GM11168 (cell line): ENCODE results near the gene PTPRG.
"Not testable (repeated sequence)": the region's sequence is repeated elsewhere in the genome, so short reads cannot be mapped to it uniquely, and the experiment has no call there.

Experiments used
- in situ Hi-C: fragments of 300-500 bp; cut with MboI; formaldehyde crosslinking; loops from one replicate; pipeline ENCODE4 v1.12.0; 2022; ENCODE audit warnings: low sequenced_read_pairs; ENCODE audit not compliant: unreplicated experiment

The PTPRG gene

DNA sequence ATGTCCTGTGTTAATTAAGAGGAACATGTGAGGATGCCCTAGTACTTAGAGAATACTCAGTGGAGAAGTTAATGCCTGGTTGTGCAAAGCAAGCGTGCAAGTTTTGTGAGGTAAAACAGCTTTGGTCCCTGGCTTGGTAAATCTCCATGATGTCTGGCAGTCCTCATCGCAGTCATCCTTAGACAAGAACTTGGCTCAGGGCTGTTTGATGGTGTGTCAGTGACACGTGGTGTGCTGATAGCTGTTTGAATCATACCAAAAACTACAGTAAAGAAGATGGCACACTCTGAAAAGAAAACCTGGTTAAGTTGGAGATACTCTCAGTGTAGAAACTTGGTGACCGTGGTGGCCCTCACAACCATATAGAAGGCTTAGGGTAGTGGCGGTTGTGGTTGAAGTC, 450.3 kb downstream of the PTPRG start:
- in situ Hi-C loops: no loop called here

DNA sequence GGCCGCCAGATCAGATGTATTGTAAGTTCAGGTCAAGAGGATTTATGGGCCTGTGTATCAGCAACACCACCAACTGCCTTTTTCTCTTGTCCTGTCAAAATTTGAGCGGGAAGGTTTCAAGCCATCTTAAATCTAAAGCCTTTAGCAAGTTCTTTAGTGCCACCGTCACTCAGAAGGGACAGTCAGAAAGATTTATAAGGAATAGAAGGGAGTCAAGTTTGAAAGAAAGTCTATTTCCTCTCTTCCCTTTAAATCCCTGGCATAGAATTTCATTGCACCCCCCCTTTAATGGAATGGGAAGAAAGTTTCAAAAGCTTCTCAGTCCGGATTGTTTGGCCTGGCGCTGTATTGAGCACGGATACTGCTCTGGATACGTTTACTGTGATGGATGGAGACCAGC, 452.6 kb downstream of the PTPRG start:
- in situ Hi-C loops: no loop called here

GRCh38 chr3:62015111-62015510, 453.7 kb downstream of the PTPRG start:
- in situ Hi-C loops: no loop called here

GRCh38 chr3:62019906-62020305, 458.5 kb downstream of the PTPRG start:
- in situ Hi-C loops: no loop called here

- in situ Hi-C loops: no loop called here
These were observed 459.3 kb downstream of the PTPRG start for GRCh38 chr3:62020706-62021105.

DNA sequence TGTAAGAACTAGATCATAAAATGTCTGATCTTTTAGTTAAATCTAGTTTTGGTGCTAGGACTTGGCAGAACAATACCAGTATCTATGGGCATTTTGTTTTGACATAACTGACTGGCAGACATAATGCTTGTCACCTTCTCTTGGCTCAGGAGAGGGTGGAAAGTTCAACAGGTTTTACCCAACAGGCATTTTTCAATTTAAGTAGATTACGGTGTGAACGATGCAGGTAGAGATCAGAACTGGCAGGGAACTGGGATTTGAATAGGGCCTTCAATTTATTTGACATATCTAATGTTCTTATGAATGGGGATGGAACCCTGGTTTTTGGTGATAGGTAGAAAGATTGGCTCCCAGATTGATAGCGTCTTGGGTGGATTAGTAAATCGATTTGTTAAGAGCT, 460.9 kb downstream of the PTPRG start:
- in situ Hi-C loops: no loop called here

DNA sequence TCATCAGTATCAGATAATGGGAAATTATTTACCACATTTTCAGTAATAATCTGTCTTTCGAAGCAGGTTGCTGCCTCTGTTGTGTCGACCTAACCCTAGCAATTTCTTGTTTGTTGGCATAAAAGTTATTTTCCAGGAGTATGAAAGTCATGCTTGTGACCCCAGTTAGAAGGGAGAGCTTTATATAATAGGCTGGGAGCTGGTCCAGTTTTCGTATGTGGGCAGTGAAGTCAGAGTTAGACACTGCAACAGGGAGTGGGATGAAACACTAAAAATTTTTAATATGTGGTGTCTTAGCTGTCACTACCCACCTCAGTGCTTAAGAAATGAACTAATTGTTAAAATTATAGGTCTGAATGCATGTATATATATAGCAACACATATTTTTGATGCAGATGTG, 463.5 kb downstream of the PTPRG start:
- in situ Hi-C loops: no loop called here

DNA sequence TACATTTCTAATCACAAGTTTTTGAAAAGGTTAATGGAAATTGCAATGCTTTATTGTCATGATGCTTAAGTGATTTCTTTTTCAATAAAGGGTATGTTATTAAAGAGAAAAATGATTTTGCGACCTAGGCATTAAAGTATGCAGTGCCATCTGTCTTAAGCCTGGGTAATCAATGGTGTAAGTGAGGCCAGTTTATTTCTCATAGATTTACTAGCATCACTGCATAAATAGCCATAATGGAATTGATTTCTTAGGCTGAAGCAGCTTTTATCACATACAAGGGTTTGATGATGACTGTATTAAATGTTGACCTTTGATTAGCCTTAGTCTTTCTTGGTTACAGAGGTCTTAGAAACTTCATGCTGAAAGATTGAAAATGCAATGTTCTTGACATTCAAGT, 464.5 kb downstream of the PTPRG start:
- in situ Hi-C loops: no loop called here

- in situ Hi-C loops: no loop called here
These were observed 465.9 kb downstream of the PTPRG start for GRCh38 chr3:62027241-62027640.

- in situ Hi-C loops: no loop called here
These were observed 466.4 kb downstream of the PTPRG start for GRCh38 chr3:62027796-62028195.

DNA sequence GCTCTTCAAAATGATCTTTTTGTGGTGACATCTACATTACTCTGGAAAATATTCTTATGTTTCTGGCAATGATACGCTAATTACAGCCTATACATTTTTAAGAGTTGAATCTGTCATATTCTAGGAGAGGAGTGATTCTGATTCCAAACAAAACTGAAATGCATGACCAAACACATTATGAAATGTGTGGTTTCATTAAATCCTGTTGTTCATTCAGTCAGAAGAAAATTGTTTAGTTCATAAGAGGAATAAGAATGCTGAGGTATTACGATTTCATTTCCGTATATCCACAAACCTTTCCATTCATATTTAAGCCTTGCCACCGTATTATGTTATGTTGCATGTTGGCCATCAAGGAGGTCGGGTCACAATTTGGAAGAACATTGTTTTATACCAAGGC, 466.9 kb downstream of the PTPRG start:
- in situ Hi-C loops: no loop called here

DNA sequence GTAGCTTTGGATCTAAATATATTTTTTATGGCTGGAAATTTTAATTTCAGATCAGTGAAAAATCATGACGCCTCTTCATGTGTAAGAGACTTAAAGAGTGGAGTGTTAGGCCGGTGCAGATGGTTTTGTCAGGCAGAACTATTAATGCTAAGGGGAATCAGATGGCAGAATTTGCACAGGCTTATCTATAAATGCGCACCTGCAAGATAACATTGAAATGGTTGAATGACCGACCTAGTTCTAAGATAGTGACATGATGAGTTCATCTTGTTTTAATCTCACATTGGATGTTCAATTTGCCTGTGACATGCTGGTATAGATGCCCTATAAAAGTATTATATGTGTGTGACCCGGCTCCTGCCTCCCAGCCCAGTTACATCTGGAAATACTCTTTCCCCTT, 471.4 kb downstream of the PTPRG start:
- in situ Hi-C loops: no loop called here

DNA sequence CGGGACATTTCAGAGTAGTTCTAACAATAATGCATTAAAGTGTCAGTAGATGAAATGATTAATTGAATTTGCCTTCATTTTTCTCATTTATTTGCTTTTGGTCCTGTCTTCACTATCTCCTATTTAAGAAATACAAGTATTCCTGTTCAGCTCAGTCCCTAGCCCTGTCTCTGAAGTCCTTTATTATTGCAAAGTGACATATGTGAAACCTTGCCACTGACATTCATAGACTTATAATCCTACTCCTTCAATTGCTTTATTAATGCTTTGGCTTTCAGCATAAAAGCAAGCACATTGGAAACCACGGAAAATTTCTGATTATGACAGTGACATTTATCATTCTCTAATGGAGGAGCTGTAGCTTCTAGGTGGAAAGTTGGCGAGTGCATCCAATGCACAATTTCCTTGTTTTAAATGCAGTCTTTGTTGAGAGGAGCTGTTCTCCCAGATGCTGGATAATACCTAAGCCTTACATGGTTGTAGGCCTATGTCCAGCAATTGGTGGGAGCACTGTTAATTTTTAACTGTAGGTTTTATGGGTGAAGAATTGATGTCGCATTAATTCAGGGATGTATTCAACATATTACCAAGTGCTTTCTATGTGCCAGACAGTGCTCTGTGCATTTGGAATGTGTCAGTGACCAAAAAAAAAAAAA, 474.2 kb downstream of the PTPRG start:
- in situ Hi-C loops: no loop called here

GRCh38 chr3:62036726-62037125, 475.4 kb downstream of the PTPRG start:
- in situ Hi-C loops: no loop called here

DNA sequence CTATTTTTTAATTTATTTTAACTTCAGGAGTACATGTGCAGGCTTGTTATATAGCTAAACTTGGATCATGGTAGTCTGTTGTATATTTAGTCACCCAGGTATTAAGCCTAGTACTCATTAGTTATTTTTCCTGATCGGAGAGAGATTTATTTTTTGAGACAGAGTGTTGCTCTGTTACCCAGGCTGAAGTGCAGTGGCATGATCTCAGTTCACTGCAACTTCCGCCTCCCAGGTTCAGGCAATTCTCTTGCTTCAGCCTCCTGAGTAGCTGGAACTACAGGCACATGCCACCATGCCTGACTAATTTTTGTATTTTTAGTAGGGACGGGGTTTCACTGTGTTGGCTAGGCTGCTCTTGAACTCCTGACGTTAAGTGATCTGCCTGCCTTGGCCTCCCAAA, 477.4 kb downstream of the PTPRG start:
- in situ Hi-C loops: not testable (repeated sequence)

DNA sequence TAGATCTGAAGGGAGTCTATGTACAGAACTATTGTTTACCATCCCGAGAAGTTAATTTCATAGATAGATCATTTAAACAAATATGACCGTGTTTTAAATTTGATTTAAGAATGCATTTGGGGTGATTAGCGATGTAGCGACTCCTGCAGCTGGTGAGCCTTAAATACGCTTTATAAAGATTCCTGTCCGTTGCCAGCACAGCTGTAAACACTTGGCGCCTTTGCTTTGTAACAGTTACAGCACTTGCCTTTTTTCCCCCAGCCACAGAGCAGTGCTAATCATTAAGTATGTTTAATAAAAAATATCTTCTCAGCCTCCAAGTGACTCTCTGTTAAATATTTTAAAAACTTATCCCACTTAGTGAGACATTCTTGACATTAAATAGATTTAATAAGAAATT, 478.2 kb downstream of the PTPRG start:
- in situ Hi-C loops: no loop called here

GRCh38 chr3:62041681-62042080, 480.3 kb downstream of the PTPRG start:
- in situ Hi-C loops: no loop called here

GRCh38 chr3:62044874-62045411, 483.6 kb downstream of the PTPRG start:
- in situ Hi-C loops: no loop called here

- in situ Hi-C loops: no loop called here
These were observed 485.0 kb downstream of the PTPRG start for GRCh38 chr3:62046326-62046725.

DNA sequence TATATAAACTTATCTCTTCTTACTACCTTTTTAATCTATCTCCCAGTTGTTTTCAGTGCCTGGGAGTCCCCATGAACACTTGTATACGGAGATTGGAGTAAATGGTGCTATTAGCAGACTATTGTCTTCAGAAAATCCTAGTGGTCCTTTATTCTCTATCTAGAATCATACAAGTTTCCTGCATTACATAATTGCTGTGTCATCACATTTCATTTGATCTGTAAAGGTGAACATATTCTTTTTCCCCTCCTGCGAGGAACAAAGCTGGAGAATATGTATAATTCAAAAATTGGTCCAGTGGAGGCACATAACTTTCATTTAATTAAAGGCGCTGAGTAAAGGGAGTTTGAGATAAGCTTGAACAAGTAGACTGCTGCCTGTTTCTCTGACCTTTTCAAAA, 487.2 kb downstream of the PTPRG start:
- in situ Hi-C loops: no loop called here

- in situ Hi-C loops: no loop called here
These were observed 487.7 kb downstream of the PTPRG start for GRCh38 chr3:62049033-62049432.

DNA sequence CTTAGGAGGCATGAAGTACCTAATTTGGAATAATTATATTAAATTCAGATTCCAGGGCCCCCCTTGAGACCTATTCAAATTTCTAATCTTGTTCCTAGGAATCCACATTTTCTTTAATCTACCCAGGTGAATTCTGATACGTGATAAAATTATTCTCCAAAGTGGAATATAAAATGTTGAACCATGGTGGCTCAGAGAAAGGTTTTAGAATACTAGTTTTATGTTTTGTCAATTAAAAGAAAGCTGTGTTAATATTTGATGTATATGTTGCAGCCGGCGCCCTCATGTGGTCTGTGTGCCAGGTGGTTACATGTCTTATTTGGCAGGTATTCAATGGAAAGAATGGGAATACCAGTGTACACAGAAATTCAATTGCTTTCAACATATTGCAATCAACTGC, 490.1 kb downstream of the PTPRG start:
- in situ Hi-C loops: no loop called here

DNA sequence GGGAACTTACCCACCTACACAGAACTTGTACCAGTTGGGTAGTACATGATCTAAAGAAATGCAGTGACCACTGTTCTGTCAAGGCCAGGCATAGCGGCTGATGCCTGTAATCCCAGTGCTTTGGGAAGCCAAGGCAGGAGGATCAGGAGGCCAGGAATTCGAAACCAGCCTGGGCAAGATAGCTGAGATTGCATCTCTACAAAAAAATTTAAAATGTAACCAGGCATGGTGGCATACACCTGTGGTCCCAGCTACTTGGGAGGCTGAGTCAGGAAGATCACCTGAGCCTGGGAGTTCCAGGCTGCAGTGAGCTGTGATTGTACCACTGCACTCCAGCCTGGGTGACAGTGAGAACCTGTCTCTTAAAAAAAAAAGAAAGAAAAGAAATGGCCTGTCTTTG, 491.0 kb downstream of the PTPRG start:
- in situ Hi-C loops: no loop called here
